ENCODE data around the gene CSRP3.

Gene CSRP3

GRCh38 chr11:19225581-19225980 lies 23.8 kb upstream of the CSRP3 start:
- DNase-seq (ENCODE audit: low read depth): no peak

- no peak for DNase-seq (ENCODE audit: low read depth)
These were observed 23.3 kb upstream of the CSRP3 start for GRCh38 chr11:19225123-19225522.

- DNase-seq (ENCODE audit: low read depth): no peak
These were observed 19.3 kb upstream of the CSRP3 start for GRCh38 chr11:19220903-19221724.

GRCh38 chr11:19218786-19219460 lies 17.1 kb upstream of the CSRP3 start:
- DNase-seq (ENCODE audit: low read depth): no peak

GRCh38 chr11:19218216-19218615 lies 16.4 kb upstream of the CSRP3 start:
- no peak for DNase-seq (ENCODE audit: low read depth)

- DNase-seq (ENCODE audit: low read depth): no peak
These were observed 15.1 kb upstream of the CSRP3 start for GRCh38 chr11:19216709-19217374.

- no peak for DNase-seq (ENCODE audit: low read depth)
These were observed 14.2 kb upstream of the CSRP3 start for GRCh38 chr11:19216021-19216420.

- DNase-seq (ENCODE audit: low read depth): no peak
These were observed 8.0 kb upstream of the CSRP3 start for GRCh38 chr11:19209617-19210370.

- DNase-seq (ENCODE audit: low read depth): no peak
These were observed 7.3 kb upstream of the CSRP3 start for GRCh38 chr11:19208959-19209546.

GRCh38 chr11:19208181-19208580 lies 6.4 kb upstream of the CSRP3 start:
- no peak for DNase-seq (ENCODE audit: low read depth)

- DNase-seq (ENCODE audit: low read depth): no peak
These were observed 3.1 kb upstream of the CSRP3 start for GRCh38 chr11:19204836-19205235.

- no peak for DNase-seq (ENCODE audit: low read depth)
These were observed 1.2 kb downstream of the CSRP3 start for GRCh38 chr11:19200410-19201201.

GRCh38 chr11:19199771-19200170 lies 2.0 kb downstream of the CSRP3 start:
- no peak for DNase-seq (ENCODE audit: low read depth)

GRCh38 chr11:19199048-19199447 lies 2.7 kb downstream of the CSRP3 start:
- no peak for DNase-seq (ENCODE audit: low read depth)

GRCh38 chr11:19196432-19196831 lies 5.4 kb downstream of the CSRP3 start:
- no peak for DNase-seq (ENCODE audit: low read depth)

- no peak for DNase-seq (ENCODE audit: low read depth)
These were observed 7.0 kb downstream of the CSRP3 start for GRCh38 chr11:19194620-19195308.

- no peak for DNase-seq (ENCODE audit: low read depth)
These were observed 7.9 kb downstream of the CSRP3 start for GRCh38 chr11:19193916-19194315.

GRCh38 chr11:19191530-19192169 lies 10.1 kb downstream of the CSRP3 start:
- no peak for DNase-seq (ENCODE audit: low read depth)

- no peak for DNase-seq (ENCODE audit: low read depth)
These were observed 13.9 kb downstream of the CSRP3 start for GRCh38 chr11:19187833-19188258.

All from stimulated activated CD8-positive, alpha-beta memory T cell treated with anti-CD3 and anti-CD28 coated beads, Interleukin-12 subunit alpha, Interleukin-12 subunit beta, amount 100 ng/mL, for 1 hour (primary cell).